B cell (primary cell): ENCODE data around the gene TUT4. TPM values are rescaled to one million over a fixed set of nuclear protein-coding genes. Genes with fewer than 3 reads are reported as not detected.
A peak's percentile ranks its signal among the peaks of the same experiment; 100 is the strongest.

Source experiments
- ATAC-seq: fragments of 200-7000 bp; cut with Tn5 transposase; one replicate; pipeline ENCODE4 v1.10.0; 2021; ENCODE audit warnings: low read depth, mild to moderate bottlenecking, moderate number of reproducible peaks, moderate library complexity
- CTCF ChIA-PET: fragments of 350-600 bp; sonication (Branson Sonifier 250); formaldehyde crosslinking; loops from one replicate; lab custom pipeline; 2021; ENCODE audit warnings: antibody characterized with exemption, inconsistent platforms; lab: Charles Lee
- POLR2A ChIA-PET: fragments of 350-600 bp; sonication (Branson Sonifier 250); formaldehyde crosslinking; loops from one replicate; lab custom pipeline; 2021; ENCODE audit warnings: antibody characterized with exemption; lab: Charles Lee
- DNase-seq: peaks from one replicate; pipeline ENCODE4 v3.0.0; 2013
- H2AFZ ChIP-seq: 2 replicates; pipeline ENCODE4 v1.6.1; 2012; ENCODE audit warnings: mild to moderate bottlenecking, low read depth, low read length; ENCODE audit not compliant: insufficient read depth, poor library complexity, severe bottlenecking
- H3K27ac ChIP-seq, 2 donors: 1 replicate in 1 of 2; 2 replicates in 1 of 2; pipeline ENCODE4 v1.5.1; 2012 to 2013; ENCODE audit warnings: low read length in 2 of 2, mild to moderate bottlenecking in 2 of 2, moderate library complexity in 1 of 2
- H3K27me3 ChIP-seq, 4 experiments: fragments of 200-600 bp in 1 of 4; sonication (generic) in 1 of 4; replicated peaks in 1 of 4; 1 replicate in 2 of 4; 2 replicates in 2 of 4; pipeline versions ENCODE4 v1.6.1 to v1.7.0; 2013 to 2016; ENCODE audit warnings: low read length in 3 of 4, mild to moderate bottlenecking in 2 of 4, mixed read lengths in 1 of 4, moderate library complexity in 1 of 4; ENCODE audit not compliant: insufficient read depth in 4 of 4, control insufficient read depth in 3 of 4; ENCODE audit errors: control extremely low read depth in 1 of 4
- H3K36me3 ChIP-seq, 2 experiments: replicated peaks in 1 of 2; 1 replicate in 1 of 2; 2 replicates in 1 of 2; pipeline versions ENCODE4 v1.6.1 to v1.7.1; 2013; ENCODE audit warnings: low read length in 1 of 2; ENCODE audit not compliant: insufficient read depth in 2 of 2, control insufficient read depth in 1 of 2; ENCODE audit errors: control extremely low read depth in 1 of 2, extremely low read depth in 1 of 2
- H3K4me1 ChIP-seq, 2 donors: fragments of 200-600 bp in 1 of 2; sonication (generic) in 1 of 2; 1 replicate in 1 of 2; 2 replicates in 1 of 2; pipeline versions ENCODE4 v1.5.1 to v1.6.1; 2013 to 2017; ENCODE audit warnings: low read length in 2 of 2; ENCODE audit not compliant: control insufficient read depth in 2 of 2, insufficient read depth in 2 of 2
- H3K4me2 ChIP-seq: replicated peaks from 2 replicates; pipeline ENCODE3; 2012; ENCODE audit warnings: mild to moderate bottlenecking, low read depth, low read length; ENCODE audit not compliant: poor library complexity, severe bottlenecking
- H3K4me3 ChIP-seq, 5 experiments: fragments of 200-600 bp in 1 of 5; sonication (generic) in 1 of 5; 1 replicate in 3 of 5; 2 replicates in 2 of 5; pipeline versions ENCODE4 v1.5.1 to v1.7.0; 2011 to 2016; ENCODE audit warnings: low read length in 4 of 5, mild to moderate bottlenecking in 4 of 5, low read depth in 2 of 5, control low read depth in 1 of 5, moderate library complexity in 1 of 5; ENCODE audit not compliant: insufficient read depth in 1 of 5; ENCODE audit errors: control extremely low read depth in 1 of 5, extremely low read depth in 1 of 5
- H3K79me2 ChIP-seq: fragments of 200-600 bp; sonication (generic); one replicate; pipeline ENCODE4 v1.6.0; 2016; ENCODE audit warnings: low read length; ENCODE audit not compliant: control insufficient read depth, insufficient read depth
- H3K9ac ChIP-seq: fragments of 200-600 bp; sonication (generic); 2 replicates; pipeline ENCODE4 v1.6.1; 2017; ENCODE audit warnings: mild to moderate bottlenecking, low read length, moderate library complexity
- H3K9me3 ChIP-seq, 3 donors: one replicate each; pipeline versions ENCODE4 v1.6.1 to v1.7.1; 2013; ENCODE audit warnings: low read length in 2 of 3; ENCODE audit not compliant: control insufficient read depth in 2 of 3, insufficient read depth in 1 of 3; ENCODE audit errors: control extremely low read depth in 1 of 3
- H4K20me1 ChIP-seq: 2 replicates; pipeline ENCODE4 v1.6.0; 2012; ENCODE audit warnings: mild to moderate bottlenecking, low read length; ENCODE audit not compliant: insufficient read depth, control insufficient read depth, poor library complexity, severe bottlenecking
- H3K27ac Mint-ChIP-seq: one replicate; pipeline ENCODE4 v1.8.0; 2021; ENCODE audit warnings: mixed read lengths
- H3K27me3 Mint-ChIP-seq: one replicate; pipeline ENCODE4 v1.8.0; 2021; ENCODE audit warnings: mixed read lengths
- H3K4me1 Mint-ChIP-seq: one replicate; pipeline ENCODE4 v1.8.0; 2021; ENCODE audit warnings: mixed read lengths
- H3K4me3 Mint-ChIP-seq: one replicate; pipeline ENCODE4 v1.8.0; 2021; ENCODE audit warnings: mixed read lengths
- H3K9me3 Mint-ChIP-seq: one replicate; pipeline ENCODE4 v1.8.0; 2022; ENCODE audit warnings: mixed read lengths; ENCODE audit not compliant: insufficient read depth
- EZH2 ChIP-seq: IDR thresholded peaks from 2 replicates; pipeline ENCODE4 v1.6.1; 2012; ENCODE audit warnings: borderline replicate concordance, low read depth, mild to moderate bottlenecking, moderate library complexity, low read length; ENCODE audit not compliant: insufficient read depth, poor library complexity, severe bottlenecking
- WGBS: methylation state at CpG from one replicate; pipeline ENCODE4 v1.1.5; 2013; ENCODE audit warnings: missing lambda C conversion rate; ENCODE audit not compliant: insufficient coverage; 5-methylcytosine and 5-hydroxymethylcytosine counted together
- intact Hi-C: fragments of 100-400 bp; cut with micrococcal nuclease; formaldehyde crosslinking; loops from one replicate; pipeline ENCODE4 v1.10.0; 2022
- polyA plus RNA-seq: library from polyadenylated mRNA; depleted of rRNA; stranded (reverse); fragments of >200 nt; gene quantifications from 2 replicates; pipeline ENCODE4 v1.2.3, GENCODE V29; 2012
- total RNA-seq, 2 donors: library from RNA; stranded (reverse); fragments of 120-200 nt in 1 of 2; gene quantifications; 1 replicate in 1 of 2; 2 replicates in 1 of 2; pipeline versions ENCODE4 v1.2.3 to v1.2.4, GENCODE V29; 2013 to 2022
- TF ChIP-seq, protein P1 (sequence below): fragments of 200-600 bp; IDR thresholded peaks from one replicate; pipeline ENCODE4 v1.8.0; 2022; ENCODE audit warnings: antibody characterized with exemption, mild to moderate bottlenecking

TUT4 gene
- total and polyA plus RNA-seq, 2 donors (not counting 1 experiment from before 2014, with no cell fraction given), result 76.6 to 248 TPM

DNA sequence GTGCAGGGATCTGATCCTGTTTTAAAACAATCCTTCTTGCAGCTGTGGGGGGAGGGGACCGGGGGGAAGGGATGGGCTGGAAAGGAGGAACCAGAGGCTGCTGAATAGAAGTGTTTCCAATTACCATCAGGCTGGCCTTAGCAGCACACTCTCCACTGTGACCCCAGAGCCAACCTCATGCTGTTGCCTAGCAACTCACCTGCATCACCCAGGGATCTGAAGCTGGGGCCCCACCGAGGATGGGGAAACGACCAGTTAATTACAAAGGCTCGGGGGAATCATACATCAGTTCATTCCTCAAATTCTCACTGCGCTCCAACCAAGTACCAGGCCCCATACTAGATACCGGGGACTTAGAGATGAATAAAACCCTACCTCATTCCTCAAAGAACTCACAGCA lies 37.4 kb upstream of the TUT4 start:
- DNase-seq (no peak), ATAC-seq (no peak)
- H4K20me1 ChIP-seq, result no peaks in the 10 kb centered on the region
- peaks cover 25 to 28% of the 10 kb centered on the region in 2 donors for H3K4me1 ChIP-seq
- no peaks in the 10 kb centered on the region for H3K9me3 ChIP-seq
- H3K27me3 ChIP-seq, result no peaks in the 10 kb centered on the region
- ChIA-PET CTCF (no interaction called here), POLR2A (interaction anchor here (0.7 kb wide), 1 partner anchor 10 kb away, joined by 5 read pairs; no protein-coding TSS in a partner anchor)
- Mint-ChIP-seq H3K27ac (peak overlapping the region; percentile 37), H3K27me3 (no peaks in the 10 kb centered on the region), H3K4me3 (no peak overlapping the region), H3K4me1 (peaks cover 43% of the 10 kb centered on the region), H3K9me3 (no peaks in the 10 kb centered on the region)
- H3K4me2 ChIP-seq, result no peak overlapping the region
- no peak overlapping the region for H3K9ac ChIP-seq
- no peaks in the 10 kb centered on the region for H3K36me3 ChIP-seq
- 63% methylated on average over 4 of the region's 6 CpGs for WGBS
- no peak overlapping the region for H3K27ac ChIP-seq
- no peak overlapping the region for H2AFZ ChIP-seq
- no peaks in the 10 kb centered on the region for H3K79me2 ChIP-seq
- H3K4me3 ChIP-seq, result no peak overlapping the region
- intact Hi-C loops, result no loop called here
- no peak for TF ChIP-seq EZH2
- TF ChIP-seq, protein P1, sequence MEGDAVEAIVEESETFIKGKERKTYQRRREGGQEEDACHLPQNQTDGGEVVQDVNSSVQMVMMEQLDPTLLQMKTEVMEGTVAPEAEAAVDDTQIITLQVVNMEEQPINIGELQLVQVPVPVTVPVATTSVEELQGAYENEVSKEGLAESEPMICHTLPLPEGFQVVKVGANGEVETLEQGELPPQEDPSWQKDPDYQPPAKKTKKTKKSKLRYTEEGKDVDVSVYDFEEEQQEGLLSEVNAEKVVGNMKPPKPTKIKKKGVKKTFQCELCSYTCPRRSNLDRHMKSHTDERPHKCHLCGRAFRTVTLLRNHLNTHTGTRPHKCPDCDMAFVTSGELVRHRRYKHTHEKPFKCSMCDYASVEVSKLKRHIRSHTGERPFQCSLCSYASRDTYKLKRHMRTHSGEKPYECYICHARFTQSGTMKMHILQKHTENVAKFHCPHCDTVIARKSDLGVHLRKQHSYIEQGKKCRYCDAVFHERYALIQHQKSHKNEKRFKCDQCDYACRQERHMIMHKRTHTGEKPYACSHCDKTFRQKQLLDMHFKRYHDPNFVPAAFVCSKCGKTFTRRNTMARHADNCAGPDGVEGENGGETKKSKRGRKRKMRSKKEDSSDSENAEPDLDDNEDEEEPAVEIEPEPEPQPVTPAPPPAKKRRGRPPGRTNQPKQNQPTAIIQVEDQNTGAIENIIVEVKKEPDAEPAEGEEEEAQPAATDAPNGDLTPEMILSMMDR, result no peak

DNA sequence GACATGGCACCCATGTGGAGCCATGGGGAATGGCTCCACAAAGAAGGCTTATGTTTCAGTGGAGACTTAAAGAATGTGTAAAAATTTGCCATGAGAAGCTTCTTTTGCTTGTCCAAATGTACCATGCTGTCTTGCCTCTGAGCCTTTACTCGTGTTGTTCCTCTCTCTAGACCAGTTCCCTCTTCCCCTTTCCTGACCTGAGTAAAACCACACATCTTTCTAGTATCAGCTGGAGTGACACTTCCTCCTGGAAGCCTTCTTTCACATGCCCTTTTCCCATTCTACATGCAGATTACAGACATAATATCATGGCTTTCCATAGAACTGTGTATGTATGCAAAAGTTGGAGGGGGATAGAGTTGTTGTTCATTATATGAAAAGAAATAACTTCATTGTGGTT lies 35.6 kb upstream of the TUT4 start:
- peaks cover 20 to 24% of the 10 kb centered on the region in 2 donors for H3K4me1 ChIP-seq
- 0% methylated on average over 1 of the region's 1 CpG for WGBS
- ChIA-PET CTCF (interaction anchor here (0.6 kb wide), 1 partner anchor 83 kb away, joined by 3 read pairs; no protein-coding TSS in a partner anchor), POLR2A (no interaction called here)
- ATAC-seq, result no peak
- H3K4me2 ChIP-seq, result no peak overlapping the region
- no peaks in the 10 kb centered on the region for H4K20me1 ChIP-seq
- no peaks in the 10 kb centered on the region for H3K27me3 ChIP-seq
- no peak overlapping the region for H2AFZ ChIP-seq
- H3K9me3 ChIP-seq, result no peaks in the 10 kb centered on the region
- intact Hi-C loops, result no loop called here
- H3K36me3 ChIP-seq, result no peaks in the 10 kb centered on the region
- Mint-ChIP-seq H3K9me3 (no peaks in the 10 kb centered on the region), H3K27ac (peak overlapping the region; percentile 62), H3K27me3 (no peaks in the 10 kb centered on the region), H3K4me1 (peaks cover 32% of the 10 kb centered on the region), H3K4me3 (no peak overlapping the region)
- no peak overlapping the region for H3K9ac ChIP-seq
- H3K4me3 ChIP-seq, result no peak overlapping the region
- peak; percentile 24 for DNase-seq
- TF ChIP-seq, protein P1, result no peak
- no peak for TF ChIP-seq EZH2
- peaks cover 3% of the 10 kb centered on the region for H3K79me2 ChIP-seq
- peak overlapping the region in 1 of 2 donors; percentile 7 for H3K27ac ChIP-seq
